Measurements from ENCODE around the gene ANTXR2. TPM values are rescaled to one million over a fixed set of nuclear protein-coding genes. Genes with fewer than 3 reads are reported as not detected.
A peak's percentile ranks its signal among the peaks of the same experiment; 100 is the strongest.

Gene ANTXR2
- total RNA-seq, 2 donors from 2014 or later: 47.4 to 121 TPM

DNA sequence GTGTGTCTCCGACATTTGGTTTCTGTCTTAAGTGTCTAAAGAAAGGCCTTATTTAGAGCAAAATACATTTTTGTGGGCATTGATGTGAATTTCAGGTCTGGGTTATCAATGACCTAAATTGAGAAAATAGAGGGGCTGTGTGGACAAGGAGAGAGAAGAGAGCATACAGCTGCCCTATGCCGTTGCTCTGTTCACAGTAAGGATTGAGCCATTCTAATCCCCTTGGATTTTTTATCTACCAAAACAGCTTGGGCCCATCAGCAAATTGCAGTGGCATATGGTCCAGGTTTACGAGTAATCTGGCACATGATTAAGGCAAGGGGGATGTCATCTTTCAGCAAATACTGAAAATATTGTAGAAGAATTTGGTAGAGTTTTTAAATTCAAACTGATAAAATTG, 210.2 kb downstream of the ANTXR2 start:
- no peaks in the 10 kb centered on the region for H3K9me3 ChIP-seq
- H3K4me3 ChIP-seq: no peak overlapping the region
- H3K27ac ChIP-seq: no peak overlapping the region
- H3K36me3 ChIP-seq: no peaks in the 10 kb centered on the region
- H3K4me1 ChIP-seq: no peaks in the 10 kb centered on the region
- no peak overlapping the region for H3K9ac ChIP-seq (ENCODE audit: low read depth in 2 of 2, low read length in 2 of 2)
- intact Hi-C loops (cut with DNase I): no loop called here
- TF ChIP-seq CTCF (IDR thresholded peaks at IDR 0.05): no peak
- no peaks in the 10 kb centered on the region for H3K27me3 ChIP-seq
- DNase-seq: no peak

- TF ChIP-seq CTCF (IDR thresholded peaks at IDR 0.05): no peak
- Histone ChIP-seq H3K27ac (no peak overlapping the region), H3K9me3 (no peaks in the 10 kb centered on the region), H3K36me3 (no peaks in the 10 kb centered on the region), H3K4me1 (no peaks in the 10 kb centered on the region), H3K27me3 (no peaks in the 10 kb centered on the region), H3K9ac (ENCODE audit: low read depth in 2 of 2, low read length in 2 of 2) (no peak overlapping the region), H3K4me3 (no peak overlapping the region)
- intact Hi-C loops (cut with DNase I): no loop called here
- no peak for DNase-seq
These were observed 215.2 kb downstream of the ANTXR2 start for GRCh38 chr4:79857811-79858210.

DNA sequence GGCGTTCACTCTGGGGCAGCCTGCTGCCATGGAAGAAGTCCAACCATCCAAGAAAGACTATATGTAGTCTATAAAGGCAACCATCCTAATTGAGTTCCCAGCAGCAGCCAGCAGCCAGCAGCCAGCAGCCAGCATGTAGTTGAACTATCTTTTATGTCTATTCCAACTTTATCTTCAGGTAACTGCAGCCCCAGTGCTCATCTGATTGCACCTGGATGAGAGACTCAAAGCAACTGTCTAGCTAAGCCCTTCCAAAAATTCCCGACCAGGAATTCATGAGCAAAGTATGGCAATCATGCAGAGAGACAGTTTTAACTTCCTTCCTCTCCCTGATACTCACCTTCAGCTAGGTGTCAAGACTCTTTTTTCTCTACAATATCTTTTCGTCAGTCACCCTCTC, 216.8 kb downstream of the ANTXR2 start:
- DNase-seq: no peak
- Histone ChIP-seq H3K4me1 (no peaks in the 10 kb centered on the region), H3K4me3 (no peak overlapping the region), H3K27ac (no peak overlapping the region), H3K9me3 (no peaks in the 10 kb centered on the region), H3K9ac (ENCODE audit: low read depth in 2 of 2, low read length in 2 of 2) (no peak overlapping the region), H3K36me3 (no peaks in the 10 kb centered on the region), H3K27me3 (no peaks in the 10 kb centered on the region)
- intact Hi-C loops (cut with DNase I): no loop called here
- TF ChIP-seq CTCF (IDR thresholded peaks at IDR 0.05): no peak

DNA sequence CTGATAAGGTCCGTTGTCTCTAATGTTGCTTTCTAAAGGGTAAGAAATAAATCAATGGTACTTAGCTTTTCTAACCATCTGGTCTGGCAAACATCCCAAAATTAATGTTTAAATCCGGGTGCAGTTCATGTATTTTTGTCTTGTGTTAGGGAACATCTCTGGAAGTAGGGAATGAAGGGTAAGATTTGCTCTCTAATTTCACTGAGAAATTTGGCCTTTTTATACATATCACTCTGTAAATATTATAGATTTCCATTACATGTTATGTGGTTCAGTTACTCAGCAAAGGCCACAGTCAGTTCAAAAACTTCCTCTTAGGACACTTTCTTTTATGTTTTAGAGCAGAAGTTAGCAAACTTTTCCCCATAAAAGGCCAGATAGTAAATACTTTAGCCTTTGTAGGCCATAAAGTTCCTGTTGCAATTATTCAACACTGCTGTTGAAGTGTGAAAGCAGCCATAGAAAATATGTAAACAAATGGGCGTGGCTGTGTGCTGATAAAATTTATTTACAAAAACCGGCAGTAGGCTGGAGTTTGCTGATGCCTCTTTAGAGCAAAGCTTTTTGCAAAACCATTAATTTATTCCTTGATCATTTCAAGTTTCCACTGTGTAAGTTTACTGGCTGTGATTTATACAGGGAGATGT, 218.1 kb downstream of the ANTXR2 start:
- Histone ChIP-seq H3K4me3 (no peak overlapping the region), H3K9me3 (no peaks in the 10 kb centered on the region), H3K27ac (no peak overlapping the region), H3K27me3 (no peaks in the 10 kb centered on the region), H3K36me3 (no peaks in the 10 kb centered on the region), H3K4me1 (no peaks in the 10 kb centered on the region), H3K9ac (ENCODE audit: low read depth in 2 of 2, low read length in 2 of 2) (no peak overlapping the region)
- DNase-seq: no peak
- intact Hi-C loops (cut with DNase I): no loop called here
- TF ChIP-seq CTCF (IDR thresholded peaks at IDR 0.05): no peak

DNA sequence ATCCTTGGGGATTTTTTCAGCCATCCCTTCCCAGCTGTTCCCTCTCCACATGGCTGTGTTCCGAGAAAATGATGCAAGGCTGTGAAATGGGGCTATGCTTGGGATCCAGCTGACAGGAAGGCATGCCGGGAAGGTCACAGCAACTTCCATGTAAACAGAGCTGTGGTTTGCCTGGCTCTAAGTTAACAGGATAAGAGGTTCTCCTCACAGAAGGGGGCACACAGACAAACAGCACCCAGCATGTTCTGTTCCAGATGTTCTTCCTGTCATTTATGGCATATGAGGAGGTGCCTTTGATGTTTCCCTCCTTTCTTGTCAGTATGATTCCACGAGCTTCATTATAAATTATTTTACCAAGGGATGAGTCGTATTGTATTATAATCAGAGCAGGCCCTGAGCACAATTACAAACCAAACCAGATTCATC, 220.7 kb downstream of the ANTXR2 start:
- no peaks in the 10 kb centered on the region for H3K4me1 ChIP-seq
- no peak overlapping the region for H3K4me3 ChIP-seq
- H3K27me3 ChIP-seq: no peaks in the 10 kb centered on the region
- no peaks in the 10 kb centered on the region for H3K36me3 ChIP-seq
- no peak overlapping the region for H3K9ac ChIP-seq (ENCODE audit: low read depth in 2 of 2, low read length in 2 of 2)
- intact Hi-C loops (cut with DNase I): no loop called here
- DNase-seq: peak; percentile 20
- TF ChIP-seq CTCF (IDR thresholded peaks at IDR 0.05): no peak
- H3K27ac ChIP-seq: peak overlapping the region; percentile 7
- no peaks in the 10 kb centered on the region for H3K9me3 ChIP-seq

Data from colonic mucosa (tissue), 4 donors.